Measurements from ENCODE around the gene GLP2R.

DNA sequence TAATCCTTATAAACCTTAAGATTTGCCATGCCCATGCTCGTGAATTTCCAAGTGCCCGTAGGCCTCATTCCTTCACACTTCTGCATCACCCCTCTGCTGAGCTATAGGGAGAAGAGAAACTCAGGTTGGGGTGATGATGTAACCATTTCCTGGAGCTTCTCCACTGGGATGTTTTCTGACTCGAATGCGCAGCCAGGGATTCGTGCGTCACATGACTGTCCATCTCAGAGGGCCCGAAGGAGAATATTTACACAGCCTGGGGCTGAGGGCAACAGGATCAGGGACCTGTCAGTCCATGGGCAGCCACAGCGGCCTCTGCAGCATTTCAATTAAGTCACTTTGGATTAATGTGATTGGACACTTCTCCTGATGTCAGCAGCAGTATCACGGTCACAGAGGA, 12.6 kb upstream of the GLP2R start:
- TF ChIP-seq, protein P1, sequence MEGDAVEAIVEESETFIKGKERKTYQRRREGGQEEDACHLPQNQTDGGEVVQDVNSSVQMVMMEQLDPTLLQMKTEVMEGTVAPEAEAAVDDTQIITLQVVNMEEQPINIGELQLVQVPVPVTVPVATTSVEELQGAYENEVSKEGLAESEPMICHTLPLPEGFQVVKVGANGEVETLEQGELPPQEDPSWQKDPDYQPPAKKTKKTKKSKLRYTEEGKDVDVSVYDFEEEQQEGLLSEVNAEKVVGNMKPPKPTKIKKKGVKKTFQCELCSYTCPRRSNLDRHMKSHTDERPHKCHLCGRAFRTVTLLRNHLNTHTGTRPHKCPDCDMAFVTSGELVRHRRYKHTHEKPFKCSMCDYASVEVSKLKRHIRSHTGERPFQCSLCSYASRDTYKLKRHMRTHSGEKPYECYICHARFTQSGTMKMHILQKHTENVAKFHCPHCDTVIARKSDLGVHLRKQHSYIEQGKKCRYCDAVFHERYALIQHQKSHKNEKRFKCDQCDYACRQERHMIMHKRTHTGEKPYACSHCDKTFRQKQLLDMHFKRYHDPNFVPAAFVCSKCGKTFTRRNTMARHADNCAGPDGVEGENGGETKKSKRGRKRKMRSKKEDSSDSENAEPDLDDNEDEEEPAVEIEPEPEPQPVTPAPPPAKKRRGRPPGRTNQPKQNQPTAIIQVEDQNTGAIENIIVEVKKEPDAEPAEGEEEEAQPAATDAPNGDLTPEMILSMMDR (conservative IDR thresholded peaks at IDR 0.05; ENCODE audit: low read depth in 2 of 2): no peak
- TF ChIP-seq EZH2phosphoT487 (IDR thresholded peaks at IDR 0.05; ENCODE audit: unreplicated experiment): no peak
- TF ChIP-seq, protein P2, sequence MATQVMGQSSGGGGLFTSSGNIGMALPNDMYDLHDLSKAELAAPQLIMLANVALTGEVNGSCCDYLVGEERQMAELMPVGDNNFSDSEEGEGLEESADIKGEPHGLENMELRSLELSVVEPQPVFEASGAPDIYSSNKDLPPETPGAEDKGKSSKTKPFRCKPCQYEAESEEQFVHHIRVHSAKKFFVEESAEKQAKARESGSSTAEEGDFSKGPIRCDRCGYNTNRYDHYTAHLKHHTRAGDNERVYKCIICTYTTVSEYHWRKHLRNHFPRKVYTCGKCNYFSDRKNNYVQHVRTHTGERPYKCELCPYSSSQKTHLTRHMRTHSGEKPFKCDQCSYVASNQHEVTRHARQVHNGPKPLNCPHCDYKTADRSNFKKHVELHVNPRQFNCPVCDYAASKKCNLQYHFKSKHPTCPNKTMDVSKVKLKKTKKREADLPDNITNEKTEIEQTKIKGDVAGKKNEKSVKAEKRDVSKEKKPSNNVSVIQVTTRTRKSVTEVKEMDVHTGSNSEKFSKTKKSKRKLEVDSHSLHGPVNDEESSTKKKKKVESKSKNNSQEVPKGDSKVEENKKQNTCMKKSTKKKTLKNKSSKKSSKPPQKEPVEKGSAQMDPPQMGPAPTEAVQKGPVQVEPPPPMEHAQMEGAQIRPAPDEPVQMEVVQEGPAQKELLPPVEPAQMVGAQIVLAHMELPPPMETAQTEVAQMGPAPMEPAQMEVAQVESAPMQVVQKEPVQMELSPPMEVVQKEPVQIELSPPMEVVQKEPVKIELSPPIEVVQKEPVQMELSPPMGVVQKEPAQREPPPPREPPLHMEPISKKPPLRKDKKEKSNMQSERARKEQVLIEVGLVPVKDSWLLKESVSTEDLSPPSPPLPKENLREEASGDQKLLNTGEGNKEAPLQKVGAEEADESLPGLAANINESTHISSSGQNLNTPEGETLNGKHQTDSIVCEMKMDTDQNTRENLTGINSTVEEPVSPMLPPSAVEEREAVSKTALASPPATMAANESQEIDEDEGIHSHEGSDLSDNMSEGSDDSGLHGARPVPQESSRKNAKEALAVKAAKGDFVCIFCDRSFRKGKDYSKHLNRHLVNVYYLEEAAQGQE (IDR thresholded peaks at IDR 0.05; ENCODE audit: unreplicated experiment): no peak
- TF ChIP-seq POLR2AphosphoS5 (IDR thresholded peaks at IDR 0.05; ENCODE audit: low read depth): no peak
- no peak for TF ChIP-seq EZH2 (IDR thresholded peaks at IDR 0.05; ENCODE audit: low read depth, unreplicated experiment)
- TF ChIP-seq CREB1 (CRISPR knock-in tag; IDR thresholded peaks at IDR 0.05; ENCODE audit: low read depth): no peak
